ENCODE results near the gene SCN7A. TPM values are rescaled to one million over a fixed set of nuclear protein-coding genes. Genes with fewer than 3 reads are reported as not detected.
A peak's percentile ranks its signal among the peaks of the same experiment; 100 is the strongest.

SCN7A gene
- total RNA-seq, 1 donor: under 0.01 TPM

GRCh38 chr2:166518634-166519390, 24.8 kb upstream of the SCN7A start:
- TF ChIP-seq CTCF (IDR thresholded peaks at IDR 0.05; ENCODE audit: insufficient read depth, low read depth, low read length): no peak
- no peak overlapping the region for H3K4me3 ChIP-seq (ENCODE audit: low read depth, low read length)
- no peak for DNase-seq (ENCODE audit: low read depth)

- DNase-seq (ENCODE audit: low read depth): no peak
- H3K4me3 ChIP-seq (ENCODE audit: low read depth, low read length): no peak overlapping the region
- no peak for TF ChIP-seq CTCF (IDR thresholded peaks at IDR 0.05; ENCODE audit: insufficient read depth, low read depth, low read length)
These were observed 23.5 kb upstream of the SCN7A start for GRCh38 chr2:166517533-166518061.

GRCh38 chr2:166516712-166517303, 22.8 kb upstream of the SCN7A start:
- H3K4me3 ChIP-seq (ENCODE audit: low read depth, low read length): no peak overlapping the region
- TF ChIP-seq CTCF (IDR thresholded peaks at IDR 0.05; ENCODE audit: insufficient read depth, low read depth, low read length): peak; percentile 54
- peak; percentile 26 for DNase-seq (ENCODE audit: low read depth)

- no peak for TF ChIP-seq CTCF (IDR thresholded peaks at IDR 0.05; ENCODE audit: insufficient read depth, low read depth, low read length)
These were observed 19.9 kb upstream of the SCN7A start for GRCh38 chr2:166513952-166514351.

GRCh38 chr2:166499281-166499680, 5.2 kb upstream of the SCN7A start:
- no peak overlapping the region for H3K4me3 ChIP-seq (ENCODE audit: low read depth, low read length)
- no peak for DNase-seq (ENCODE audit: low read depth)
- no peak for TF ChIP-seq CTCF (IDR thresholded peaks at IDR 0.05; ENCODE audit: insufficient read depth, low read depth, low read length)

More at GRCh38 chr2:166513952-166514351, 19.9 kb upstream of the SCN7A start:
- no peak overlapping the region for H3K4me3 ChIP-seq (ENCODE audit: low read depth, low read length)
- no peak for DNase-seq (ENCODE audit: low read depth)

- no peak for TF ChIP-seq CTCF (IDR thresholded peaks at IDR 0.05; ENCODE audit: insufficient read depth, low read depth, low read length)
- DNase-seq (ENCODE audit: low read depth): no peak
- H3K4me3 ChIP-seq (ENCODE audit: low read depth, low read length): no peak overlapping the region
These were observed 2.6 kb downstream of the SCN7A start for GRCh38 chr2:166491461-166491860.
